Measurements from ENCODE around the gene TPSG1.

DNA sequence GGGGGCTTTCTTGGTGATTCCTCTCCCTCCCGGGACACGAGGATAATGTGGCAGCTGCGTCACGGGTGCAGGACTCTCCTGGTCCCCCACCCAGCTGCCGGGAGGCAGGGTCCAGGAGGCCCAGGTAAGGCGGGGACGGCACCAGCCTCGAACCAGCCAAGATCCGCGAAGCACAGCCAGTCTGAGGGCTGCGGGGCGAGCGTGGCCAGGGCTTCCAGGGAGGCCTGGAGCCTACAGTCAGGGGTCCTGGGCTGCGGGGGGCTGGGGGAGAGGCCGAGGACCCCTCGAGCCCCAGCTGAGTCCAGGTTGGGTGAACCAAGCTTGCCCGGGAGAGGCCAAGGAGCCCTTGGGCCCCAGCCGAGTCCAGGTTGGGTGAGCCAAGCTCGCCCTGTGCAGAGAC is 40.8 kb upstream of the TPSG1 start:
- TF ChIP-seq, protein P1, sequence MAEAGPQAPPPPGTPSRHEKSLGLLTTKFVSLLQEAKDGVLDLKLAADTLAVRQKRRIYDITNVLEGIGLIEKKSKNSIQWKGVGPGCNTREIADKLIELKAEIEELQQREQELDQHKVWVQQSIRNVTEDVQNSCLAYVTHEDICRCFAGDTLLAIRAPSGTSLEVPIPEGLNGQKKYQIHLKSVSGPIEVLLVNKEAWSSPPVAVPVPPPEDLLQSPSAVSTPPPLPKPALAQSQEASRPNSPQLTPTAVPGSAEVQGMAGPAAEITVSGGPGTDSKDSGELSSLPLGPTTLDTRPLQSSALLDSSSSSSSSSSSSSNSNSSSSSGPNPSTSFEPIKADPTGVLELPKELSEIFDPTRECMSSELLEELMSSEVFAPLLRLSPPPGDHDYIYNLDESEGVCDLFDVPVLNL (IDR thresholded peaks at IDR 0.05; ENCODE audit: low read depth, low read length) = no peak
- TF ChIP-seq ASH2L (IDR thresholded peaks at IDR 0.05; ENCODE audit: borderline replicate concordance, low read depth) (no peak), POLR2AphosphoS5 (IDR thresholded peaks at IDR 0.05; ENCODE audit: low read length) (no peak), EZH2 (IDR thresholded peaks at IDR 0.05; ENCODE audit: borderline replicate concordance, control insufficient read depth, low read depth, low read length) (no peak), YBX1 (IDR thresholded peaks at IDR 0.05) (no peak), NR2C2 (IDR thresholded peaks at IDR 0.05; ENCODE audit: borderline replicate concordance, control insufficient read depth, insufficient read length, low read depth) (no peak), MYC (IDR thresholded peaks at IDR 0.05; ENCODE audit: insufficient read depth, insufficient read length, insufficient replicate concordance, low read length, severe bottlenecking) (no peak), TCF12 (IDR thresholded peaks at IDR 0.05; ENCODE audit: low read depth, low read length) (no peak)
- TF ChIP-seq, protein P2, sequence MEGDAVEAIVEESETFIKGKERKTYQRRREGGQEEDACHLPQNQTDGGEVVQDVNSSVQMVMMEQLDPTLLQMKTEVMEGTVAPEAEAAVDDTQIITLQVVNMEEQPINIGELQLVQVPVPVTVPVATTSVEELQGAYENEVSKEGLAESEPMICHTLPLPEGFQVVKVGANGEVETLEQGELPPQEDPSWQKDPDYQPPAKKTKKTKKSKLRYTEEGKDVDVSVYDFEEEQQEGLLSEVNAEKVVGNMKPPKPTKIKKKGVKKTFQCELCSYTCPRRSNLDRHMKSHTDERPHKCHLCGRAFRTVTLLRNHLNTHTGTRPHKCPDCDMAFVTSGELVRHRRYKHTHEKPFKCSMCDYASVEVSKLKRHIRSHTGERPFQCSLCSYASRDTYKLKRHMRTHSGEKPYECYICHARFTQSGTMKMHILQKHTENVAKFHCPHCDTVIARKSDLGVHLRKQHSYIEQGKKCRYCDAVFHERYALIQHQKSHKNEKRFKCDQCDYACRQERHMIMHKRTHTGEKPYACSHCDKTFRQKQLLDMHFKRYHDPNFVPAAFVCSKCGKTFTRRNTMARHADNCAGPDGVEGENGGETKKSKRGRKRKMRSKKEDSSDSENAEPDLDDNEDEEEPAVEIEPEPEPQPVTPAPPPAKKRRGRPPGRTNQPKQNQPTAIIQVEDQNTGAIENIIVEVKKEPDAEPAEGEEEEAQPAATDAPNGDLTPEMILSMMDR (IDR thresholded peaks at IDR 0.05 in 2 of 3, conservative IDR thresholded peaks at IDR 0.05 in 1 of 3; ENCODE audit: control insufficient read depth in 2 of 3, extremely low read depth in 1 of 3, insufficient read depth in 1 of 3, low read depth in 3 of 3, low read length in 3 of 3) = no peak
- TF ChIP-seq, protein P3, sequence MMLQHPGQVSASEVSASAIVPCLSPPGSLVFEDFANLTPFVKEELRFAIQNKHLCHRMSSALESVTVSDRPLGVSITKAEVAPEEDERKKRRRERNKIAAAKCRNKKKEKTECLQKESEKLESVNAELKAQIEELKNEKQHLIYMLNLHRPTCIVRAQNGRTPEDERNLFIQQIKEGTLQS (IDR thresholded peaks at IDR 0.05; ENCODE audit: borderline replicate concordance, extremely low read depth, low read depth, low read length) = no peak

All from GM12878 (cell line).